Skeletal muscle cell (primary cell): ENCODE measurements around the gene PLOD1.
"Not testable (repeated sequence)": the region's sequence is repeated elsewhere in the genome, so short reads cannot be mapped to it uniquely, and the experiment has no call there.

ENCODE experiments used
- DNase-seq: peaks from one replicate; pipeline ENCODE4 v3.0.0-alpha.2; 2010; ENCODE audit warnings: low read depth
- H3K4me3 ChIP-seq: 2 replicates; pipeline ENCODE4 v1.5.1; 2011; ENCODE audit warnings: low read depth, mild to moderate bottlenecking, control low read depth, low read length, moderate library complexity

Gene PLOD1

GRCh38 chr1:11934302-11935056 lies at the start of gene PLOD1:
Gene PLOD1, plus strand, starts transcription at chr1:11934717. Its CDS starts 63 bp downstream, at chr1:11934780.
- peak within 1 kb of the TSS; percentile 86 for H3K4me3 ChIP-seq
- peak; percentile 61 for DNase-seq

DNA sequence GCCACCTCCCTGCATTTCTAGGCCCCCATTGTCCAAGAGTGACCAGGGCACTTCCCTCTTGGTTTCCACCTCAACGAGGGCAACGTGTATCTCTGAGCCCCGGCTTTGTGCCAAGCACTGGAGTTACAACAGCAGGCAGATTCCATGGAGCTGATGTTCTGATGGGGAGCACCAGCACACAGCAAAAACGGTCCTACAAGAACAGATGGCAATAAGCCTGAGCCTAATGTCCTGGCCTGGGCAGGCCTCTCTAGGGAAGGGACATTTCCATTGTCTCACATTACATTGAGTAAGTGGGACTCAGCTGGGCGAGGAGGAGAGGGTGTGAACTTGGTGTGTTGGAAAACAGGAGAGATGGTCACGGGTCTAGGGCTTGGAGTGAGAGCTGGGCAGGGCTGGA lies 48.6 kb upstream of the PLOD1 start:
- no peak overlapping the region for H3K4me3 ChIP-seq
- no peak for DNase-seq

GRCh38 chr1:11886986-11887665 lies 47.4 kb upstream of the PLOD1 start:
- DNase-seq, result no peak
- no peak overlapping the region for H3K4me3 ChIP-seq

GRCh38 chr1:11887666-11888007 lies 46.9 kb upstream of the PLOD1 start:
- DNase-seq, result no peak
- no peak overlapping the region for H3K4me3 ChIP-seq

DNA sequence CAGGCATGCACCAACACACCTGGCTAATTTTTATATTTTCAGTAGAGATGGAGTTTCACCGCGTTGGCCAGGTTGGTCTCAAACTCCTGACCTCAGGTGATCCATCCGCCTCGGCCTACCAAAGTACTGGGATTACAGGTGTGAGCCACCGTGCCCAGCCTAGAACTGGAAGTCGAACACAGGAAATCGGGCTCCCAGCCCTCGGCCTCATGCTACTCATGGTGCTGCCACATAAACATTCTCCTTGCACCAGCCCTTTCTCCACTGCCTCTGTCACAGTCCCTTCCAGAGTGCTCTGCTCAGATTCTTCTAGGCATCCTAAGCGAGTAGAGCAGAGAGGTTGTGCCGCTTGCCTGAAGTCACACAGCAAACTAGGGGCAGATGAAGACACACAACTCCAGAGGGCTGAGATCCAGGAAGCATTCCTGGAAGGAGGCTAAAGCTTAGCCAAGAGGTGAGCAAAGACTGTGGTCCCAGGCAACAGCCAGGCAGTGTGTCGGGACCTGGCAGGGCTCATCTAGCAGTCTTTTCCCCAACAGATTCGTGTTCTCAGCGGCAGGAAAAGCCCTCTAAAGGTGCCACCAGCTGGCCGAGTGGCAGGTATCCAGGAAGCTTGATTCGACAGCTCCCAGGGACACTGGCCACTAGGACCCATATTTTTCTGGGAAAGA lies 46.2 kb upstream of the PLOD1 start:
- no peak overlapping the region for H3K4me3 ChIP-seq
- no peak for DNase-seq

- DNase-seq, result no peak
- no peak overlapping the region for H3K4me3 ChIP-seq
Measured at GRCh38 chr1:11888877-11889208, 45.7 kb upstream of the PLOD1 start.

- no peak overlapping the region for H3K4me3 ChIP-seq
- DNase-seq, result no peak
Measured at GRCh38 chr1:11891433-11892186, 42.9 kb upstream of the PLOD1 start.

- H3K4me3 ChIP-seq, result no peak overlapping the region
- no peak for DNase-seq
Measured at GRCh38 chr1:11893907-11894251, 40.6 kb upstream of the PLOD1 start.

DNA sequence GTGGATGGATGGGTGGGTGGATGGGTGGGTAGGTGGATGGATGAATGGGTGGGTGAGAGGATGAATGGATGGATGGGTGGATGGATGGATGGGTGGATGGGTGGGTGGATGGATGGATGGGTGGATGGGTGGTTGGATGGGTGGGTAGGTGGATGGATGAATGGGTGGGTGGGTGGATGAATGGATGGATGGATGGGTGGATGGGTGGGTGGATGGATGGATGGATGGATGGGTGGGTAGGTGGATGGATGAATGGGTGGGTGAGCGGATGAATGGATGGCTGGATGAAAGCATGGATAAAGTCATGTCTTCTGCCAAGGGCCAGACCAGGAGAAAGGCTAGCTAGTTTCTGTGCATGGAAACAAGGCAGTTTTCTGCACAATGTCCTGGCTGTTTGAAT lies 40.0 kb upstream of the PLOD1 start:
- not testable (repeated sequence) for H3K4me3 ChIP-seq, DNase-seq

GRCh38 chr1:11898086-11898785 lies 36.3 kb upstream of the PLOD1 start:
- H3K4me3 ChIP-seq, result no peak overlapping the region
- no peak for DNase-seq

- DNase-seq, result no peak
- H3K4me3 ChIP-seq, result no peak overlapping the region
Measured at GRCh38 chr1:11898831-11899467, 35.6 kb upstream of the PLOD1 start.

DNA sequence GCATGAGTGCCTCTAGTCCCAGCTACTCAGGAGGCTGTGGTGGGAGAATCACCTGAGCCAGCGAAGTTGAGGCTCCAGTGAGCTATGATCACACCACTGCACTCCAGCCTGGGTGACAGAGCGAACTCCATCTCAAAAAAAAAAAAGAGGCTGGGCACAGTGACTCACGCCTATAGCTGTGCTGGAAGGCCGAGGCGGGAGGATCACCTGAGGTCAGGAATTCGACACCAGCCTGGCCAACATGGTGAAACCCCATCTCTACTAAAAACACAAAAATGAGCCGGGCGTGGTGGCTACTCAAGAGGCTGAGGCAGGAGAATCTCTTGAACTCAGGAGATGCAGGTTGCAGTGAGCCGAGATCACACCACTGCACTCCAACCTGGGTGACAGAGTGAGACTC lies 33.1 kb upstream of the PLOD1 start:
- DNase-seq, H3K4me3 ChIP-seq: not testable (repeated sequence)

DNA sequence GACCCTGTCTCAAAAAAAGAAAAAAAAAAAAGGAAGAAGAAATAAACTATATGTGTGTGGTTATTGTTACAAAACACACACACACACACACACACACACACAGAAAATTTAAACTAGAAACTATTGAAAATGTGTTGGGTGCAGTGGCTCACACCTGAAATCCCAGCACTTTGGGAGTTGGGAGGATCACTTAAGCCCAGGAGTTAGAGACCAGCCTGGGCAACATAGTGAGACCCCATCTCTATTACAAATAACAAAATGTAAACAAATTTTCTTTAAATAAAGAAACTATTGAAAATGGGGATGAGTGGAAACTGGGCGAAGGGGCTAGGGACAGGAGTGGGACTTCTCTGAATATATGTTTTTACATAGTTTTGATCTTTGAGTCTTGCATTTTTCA lies 31.3 kb upstream of the PLOD1 start:
- H3K4me3 ChIP-seq, result no peak overlapping the region
- no peak for DNase-seq

- not testable (repeated sequence) for DNase-seq
Measured at GRCh38 chr1:11904156-11904555, 30.4 kb upstream of the PLOD1 start.

DNA sequence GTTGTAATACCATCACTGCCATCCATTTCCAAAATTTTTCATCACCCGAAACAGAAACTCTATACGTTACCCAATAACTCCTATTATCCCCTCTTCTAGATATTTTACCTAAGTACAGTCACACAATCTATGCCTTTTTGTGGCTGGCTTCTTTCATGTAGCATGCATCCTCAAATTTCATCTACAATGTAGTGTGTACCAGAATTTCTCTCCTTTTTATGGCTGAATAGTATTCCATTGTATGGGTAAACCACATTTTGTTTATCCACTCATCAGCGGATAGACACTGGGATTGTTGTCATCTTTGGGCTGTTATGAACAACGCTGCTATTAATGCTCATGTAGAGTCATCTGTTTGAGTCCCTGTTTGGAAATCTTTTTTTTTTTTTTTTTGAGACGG lies 29.5 kb upstream of the PLOD1 start:
- DNase-seq, result no peak
- no peak overlapping the region for H3K4me3 ChIP-seq

More at GRCh38 chr1:11904156-11904555, 30.4 kb upstream of the PLOD1 start:
- not testable (repeated sequence) for H3K4me3 ChIP-seq

DNA sequence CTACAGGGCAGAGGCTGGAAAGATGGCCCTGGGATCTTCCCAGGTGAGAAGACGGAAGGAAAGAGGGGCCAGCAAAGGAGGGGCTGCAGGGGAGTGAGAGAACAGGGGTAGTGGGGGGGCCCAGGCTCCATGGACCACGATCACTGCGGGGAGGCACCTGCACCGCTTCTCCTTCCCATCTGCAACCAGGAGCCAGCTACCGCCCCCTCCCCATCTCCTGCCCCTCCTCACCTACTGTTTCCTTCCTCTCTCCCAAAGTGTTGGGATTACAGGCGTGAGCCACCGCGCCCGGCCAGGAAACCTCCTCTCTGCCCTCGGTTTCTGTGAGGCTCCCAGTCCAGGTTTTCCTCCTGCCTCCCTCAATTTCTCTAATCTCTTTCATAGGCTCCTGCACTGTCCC lies 27.6 kb upstream of the PLOD1 start:
- no peak overlapping the region for H3K4me3 ChIP-seq
- DNase-seq, result no peak

- DNase-seq, result peak; percentile 74
- no peak overlapping the region for H3K4me3 ChIP-seq
Measured at GRCh38 chr1:11907275-11908094, 27.0 kb upstream of the PLOD1 start.

DNA sequence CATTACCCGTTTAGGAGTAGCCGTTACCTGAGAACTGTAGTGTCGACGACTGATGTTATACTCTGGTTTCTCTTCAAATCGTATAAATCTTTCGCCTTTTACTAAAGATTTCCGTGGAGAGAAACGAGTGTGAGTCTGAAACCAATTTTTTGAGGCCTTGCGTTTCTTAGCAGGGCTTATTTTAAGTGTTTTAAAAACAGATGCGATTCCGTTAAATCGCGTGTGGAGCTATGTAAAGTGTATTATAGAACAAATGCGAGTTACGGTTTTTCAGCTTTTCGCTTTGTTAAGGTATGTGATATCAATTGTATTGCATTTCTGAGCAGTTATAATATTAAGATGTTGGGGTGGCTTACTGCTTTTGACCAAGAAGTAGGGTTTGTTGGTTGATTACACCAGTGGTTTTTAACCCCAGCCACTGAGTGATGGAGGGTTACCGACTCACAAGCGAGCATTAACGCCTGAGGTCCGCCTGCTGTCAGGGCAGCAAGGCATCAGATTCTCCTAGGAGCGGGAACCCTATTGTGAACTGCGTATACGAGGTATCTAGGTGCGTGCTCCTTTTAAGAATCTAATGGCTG lies 26.3 kb upstream of the PLOD1 start:
- peak; percentile 100 for DNase-seq
- H3K4me3 ChIP-seq, result peak overlapping the region; percentile 46
